DMS114 treated with DMSO at 0.1 percent for 48 hours (cell line): ENCODE measurements around the gene GUCY2C.
A peak's percentile ranks its signal among the peaks of the same experiment; 100 is the strongest.
"Not testable (repeated sequence)": the region's sequence is repeated elsewhere in the genome, so short reads cannot be mapped to it uniquely, and the experiment has no call there.

ENCODE experiments used
- DNase-seq: peaks from one replicate; lab custom pipeline; 2025; ENCODE audit not compliant: unreplicated experiment; lab: John Stamatoyannopoulos, UW

GUCY2C gene

DNA sequence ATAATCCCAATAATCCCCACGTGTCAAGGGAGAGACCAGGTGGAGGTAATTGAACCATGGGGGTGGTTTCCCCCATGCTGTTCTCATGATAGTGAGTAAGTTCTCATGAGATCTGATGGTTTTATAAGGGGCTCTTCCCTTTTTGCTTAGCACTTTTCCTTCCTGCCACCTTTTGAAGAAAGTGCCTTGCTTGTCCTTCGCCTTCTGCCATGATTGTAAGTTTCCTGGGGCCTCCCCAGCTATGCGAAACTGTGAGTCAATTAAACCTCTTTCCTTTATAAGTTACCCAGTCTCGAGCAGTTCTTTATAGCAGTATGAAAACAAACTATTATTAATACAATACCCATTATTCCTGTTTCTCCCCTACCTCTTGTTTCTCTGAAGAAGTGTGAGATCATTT lies 14.2 kb downstream of the GUCY2C start:
- not testable (repeated sequence) for DNase-seq

GRCh38 chr12:14681625-14682024 lies 14.8 kb downstream of the GUCY2C start:
- no peak for DNase-seq

DNA sequence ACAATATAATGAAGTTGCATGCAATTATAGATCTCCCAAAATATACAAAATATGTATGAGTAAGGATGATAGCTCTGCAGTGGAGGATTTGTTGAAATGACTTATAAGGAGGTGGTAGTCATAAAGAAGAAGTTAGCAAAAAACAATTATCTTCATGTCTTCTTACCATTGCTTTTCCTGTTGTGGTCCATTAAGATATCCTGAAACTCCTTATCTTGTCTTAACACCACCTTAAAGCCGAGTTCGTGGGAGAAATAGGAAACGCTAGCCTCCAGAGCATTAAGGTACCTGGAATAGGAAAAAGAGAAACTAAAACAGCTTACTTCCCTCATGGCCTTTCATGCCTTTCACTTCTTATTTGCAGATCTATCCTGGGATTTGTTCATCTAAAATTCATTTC lies 15.2 kb downstream of the GUCY2C start:
- DNase-seq = no peak

DNA sequence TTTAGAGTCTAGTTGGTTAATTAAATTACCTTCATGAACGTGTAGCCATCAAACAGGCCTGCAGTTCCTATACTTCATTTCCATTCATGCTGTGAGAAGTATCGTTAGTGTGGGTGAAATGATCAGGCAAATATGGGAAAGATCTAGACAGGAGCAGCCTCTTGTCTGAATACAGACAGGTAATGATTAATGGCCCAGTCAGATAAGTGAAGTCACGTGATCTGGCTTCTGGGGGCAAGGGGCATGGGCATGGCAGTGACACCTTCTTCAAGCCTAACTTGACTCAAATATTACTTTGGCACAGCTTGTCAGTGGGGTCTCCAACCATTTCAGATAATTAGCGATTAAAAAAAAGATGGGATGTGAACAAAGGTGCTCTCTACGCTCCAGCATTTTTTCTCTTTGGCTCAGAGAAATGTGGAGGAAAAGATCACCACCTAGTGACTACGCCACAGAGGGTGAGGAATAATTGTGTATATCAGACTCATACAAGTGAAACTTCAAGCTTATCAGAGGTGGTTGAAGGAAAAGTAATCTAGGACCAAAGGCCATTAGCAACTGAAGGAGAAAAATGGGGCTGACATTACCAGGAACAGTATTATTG lies 17.8 kb downstream of the GUCY2C start:
- no peak for DNase-seq

GRCh38 chr12:14668591-14668990 lies 27.8 kb downstream of the GUCY2C start:
- no peak for DNase-seq

- DNase-seq = peak; percentile 94
Measured at GRCh38 chr12:14665354-14666348, 30.7 kb downstream of the GUCY2C start.

DNA sequence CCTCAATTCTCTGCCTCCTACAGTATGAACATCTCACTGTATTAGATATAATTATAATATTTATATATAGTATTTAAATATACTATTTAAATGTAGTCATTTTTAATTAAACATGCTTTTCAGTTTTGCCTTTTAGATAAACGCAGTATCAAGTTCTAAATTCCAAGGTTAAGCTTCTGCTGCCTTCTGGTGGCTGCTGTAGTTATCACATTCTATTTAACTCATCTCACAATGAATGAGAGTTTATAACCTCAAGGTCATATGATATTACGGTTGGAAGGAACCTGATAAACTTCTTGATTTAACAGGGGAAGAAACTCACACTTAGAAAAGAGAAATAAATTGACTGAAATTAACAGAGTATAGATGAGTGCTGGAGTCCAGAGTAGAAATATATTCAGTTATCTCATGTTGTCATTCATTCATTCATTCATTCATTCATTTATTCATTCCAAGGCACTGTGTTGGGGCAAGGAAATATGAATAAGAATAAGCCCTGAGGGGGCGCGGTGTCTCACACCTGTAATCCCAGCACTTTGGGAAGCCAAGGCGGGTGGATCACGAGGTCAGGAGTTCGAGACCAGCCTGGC lies 31.9 kb downstream of the GUCY2C start:
- peak; percentile 54 for DNase-seq

- no peak for DNase-seq
Measured at GRCh38 chr12:14663002-14663401, 33.4 kb downstream of the GUCY2C start.

GRCh38 chr12:14656846-14657245 lies 39.6 kb downstream of the GUCY2C start:
- DNase-seq = no peak

DNA sequence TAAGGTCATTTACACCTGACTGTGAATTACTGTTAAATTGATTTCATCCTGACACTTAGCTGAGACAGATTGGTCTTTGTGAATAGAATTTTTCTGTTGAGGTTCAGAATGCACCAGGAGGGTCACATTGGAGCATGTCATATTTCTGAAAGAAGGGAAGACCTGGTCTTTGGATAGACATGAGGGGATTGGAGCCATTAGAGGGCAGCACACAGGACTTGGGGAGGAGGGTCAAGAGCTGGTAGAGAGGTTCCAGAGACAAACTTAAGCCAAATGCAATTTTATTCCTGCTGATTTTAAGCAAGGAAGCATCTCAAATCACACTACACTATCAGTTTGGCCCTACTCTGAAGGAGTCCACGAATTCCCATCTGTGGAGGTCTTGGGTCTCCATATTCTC lies 41.1 kb downstream of the GUCY2C start:
- DNase-seq = no peak

DNA sequence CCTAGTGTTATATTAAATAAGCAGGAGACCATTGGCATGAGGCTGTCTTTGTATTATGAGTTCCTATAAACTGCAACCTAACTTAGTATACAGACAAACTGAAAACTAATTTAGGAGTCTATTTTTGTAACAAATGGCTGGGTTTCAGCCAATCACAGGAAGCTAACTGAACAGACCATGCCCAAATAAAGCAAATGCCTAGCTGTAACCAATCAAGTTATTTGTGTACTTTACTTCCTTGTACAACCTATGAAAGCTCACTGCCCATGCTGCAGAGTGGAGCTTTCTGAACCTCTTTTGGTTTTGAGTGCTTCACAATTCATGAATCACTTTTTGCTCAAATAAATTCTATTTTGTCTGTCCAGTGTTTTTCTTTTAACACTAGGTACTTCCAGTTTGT lies 41.6 kb downstream of the GUCY2C start:
- DNase-seq = no peak

DNA sequence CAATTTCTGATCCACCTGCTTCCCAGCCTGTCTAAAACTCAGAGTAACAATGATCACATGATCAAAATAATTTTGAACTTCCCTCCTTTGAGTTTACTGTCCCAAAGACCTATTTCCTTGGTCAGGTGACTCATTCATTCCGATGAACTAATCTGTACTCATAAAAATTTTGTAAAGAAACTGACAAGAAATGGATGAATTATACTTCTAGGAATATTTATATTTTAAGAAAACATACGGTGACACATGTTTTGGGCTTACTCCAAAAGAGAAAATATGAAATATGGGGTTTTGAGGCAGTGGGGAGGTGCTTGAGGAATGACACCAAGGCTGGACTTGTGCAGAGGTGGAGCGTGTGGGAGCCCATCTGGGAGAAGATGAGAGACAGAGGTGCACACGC lies 42.0 kb downstream of the GUCY2C start:
- no peak for DNase-seq

GRCh38 chr12:14652483-14652882 lies 43.9 kb downstream of the GUCY2C start:
- no peak for DNase-seq

- no peak for DNase-seq
Measured at GRCh38 chr12:14651371-14651770, 45.0 kb downstream of the GUCY2C start.

DNA sequence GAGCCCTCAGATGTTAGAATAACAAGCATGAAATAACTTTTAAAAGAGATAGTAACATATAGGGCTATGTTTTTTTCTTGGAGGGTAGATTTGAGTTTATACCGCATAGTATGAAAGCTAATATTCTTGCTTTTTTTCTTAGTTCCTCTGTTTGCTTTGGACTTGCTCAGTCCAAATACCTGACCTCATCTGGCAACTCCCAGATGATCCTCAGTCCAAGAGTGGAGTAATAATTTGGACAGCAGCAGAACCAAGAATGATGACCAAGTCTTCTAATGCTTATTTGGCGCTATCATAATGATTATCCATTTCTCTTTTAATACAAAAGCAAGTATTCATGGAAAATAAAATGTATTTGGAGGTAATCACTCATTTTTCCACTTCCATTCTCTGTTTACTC lies 45.6 kb downstream of the GUCY2C start:
- DNase-seq = no peak

- DNase-seq = no peak
Measured at GRCh38 chr12:14647028-14647750, 49.2 kb downstream of the GUCY2C start.

- DNase-seq = no peak
Measured at GRCh38 chr12:14643251-14643650, 53.1 kb downstream of the GUCY2C start.

- DNase-seq = no peak
Measured at GRCh38 chr12:14638066-14638465, 58.3 kb downstream of the GUCY2C start.

- no peak for DNase-seq
Measured at GRCh38 chr12:14635776-14636175, 60.6 kb downstream of the GUCY2C start.

DNA sequence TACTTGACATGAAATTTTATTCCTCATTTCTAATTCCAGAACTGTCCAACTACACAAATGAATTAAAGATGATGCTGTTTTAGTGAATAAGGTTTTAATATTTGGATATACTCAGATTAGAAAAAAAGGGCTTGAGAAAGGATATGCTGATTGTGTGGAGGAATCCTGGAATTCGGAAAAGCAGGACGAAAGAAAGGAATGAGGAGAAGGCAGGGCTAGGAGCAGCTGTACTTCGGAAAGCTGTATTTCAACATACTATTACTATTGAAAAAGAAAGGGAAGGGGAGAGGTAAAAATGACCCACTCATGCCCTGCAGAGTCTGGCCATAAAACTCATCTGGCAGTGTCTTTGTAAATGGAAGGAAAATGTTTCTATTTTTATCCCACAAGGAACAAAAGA lies 65.6 kb downstream of the GUCY2C start:
- no peak for DNase-seq
